C4-2B (cell line): Measurements from ENCODE around the gene DEFB118.

Source experiments
- ZFX ChIP-seq: fragments of 450-650 bp; IDR thresholded peaks from 2 replicates; pipeline ENCODE4 v1.6.1; 2017
- TF ChIP-seq, protein P1 (sequence below): fragments of 450-650 bp; conservative IDR thresholded peaks from 2 replicates; pipeline ENCODE4 v1.5.1; 2017; ENCODE audit warnings: mild to moderate bottlenecking

DNA sequence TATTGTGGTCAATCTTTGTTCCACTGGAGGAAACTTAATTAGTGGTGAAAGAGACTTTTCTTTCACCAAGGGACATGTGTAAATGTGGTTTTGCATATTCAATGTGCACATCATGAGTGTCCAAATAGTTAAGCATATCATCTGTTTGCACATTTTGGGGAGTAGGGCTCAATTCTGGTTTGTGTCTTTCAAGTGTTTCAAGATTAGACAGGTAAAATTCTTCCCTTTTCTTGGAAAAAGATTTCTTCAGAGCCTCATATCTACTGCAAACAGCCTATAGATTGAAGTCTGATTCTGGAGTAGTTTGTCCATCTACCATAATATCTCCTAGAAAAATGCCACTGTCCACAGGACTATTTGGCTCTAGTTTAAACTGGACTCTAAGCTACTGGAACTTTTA is 26.9 kb upstream of the DEFB118 start:
- TF ChIP-seq, protein P1, sequence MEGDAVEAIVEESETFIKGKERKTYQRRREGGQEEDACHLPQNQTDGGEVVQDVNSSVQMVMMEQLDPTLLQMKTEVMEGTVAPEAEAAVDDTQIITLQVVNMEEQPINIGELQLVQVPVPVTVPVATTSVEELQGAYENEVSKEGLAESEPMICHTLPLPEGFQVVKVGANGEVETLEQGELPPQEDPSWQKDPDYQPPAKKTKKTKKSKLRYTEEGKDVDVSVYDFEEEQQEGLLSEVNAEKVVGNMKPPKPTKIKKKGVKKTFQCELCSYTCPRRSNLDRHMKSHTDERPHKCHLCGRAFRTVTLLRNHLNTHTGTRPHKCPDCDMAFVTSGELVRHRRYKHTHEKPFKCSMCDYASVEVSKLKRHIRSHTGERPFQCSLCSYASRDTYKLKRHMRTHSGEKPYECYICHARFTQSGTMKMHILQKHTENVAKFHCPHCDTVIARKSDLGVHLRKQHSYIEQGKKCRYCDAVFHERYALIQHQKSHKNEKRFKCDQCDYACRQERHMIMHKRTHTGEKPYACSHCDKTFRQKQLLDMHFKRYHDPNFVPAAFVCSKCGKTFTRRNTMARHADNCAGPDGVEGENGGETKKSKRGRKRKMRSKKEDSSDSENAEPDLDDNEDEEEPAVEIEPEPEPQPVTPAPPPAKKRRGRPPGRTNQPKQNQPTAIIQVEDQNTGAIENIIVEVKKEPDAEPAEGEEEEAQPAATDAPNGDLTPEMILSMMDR = no peak
- no peak for TF ChIP-seq ZFX
